Fibroblast of lung (primary cell): ENCODE data around the gene SCTR.

ENCODE experiments used
- EZH2 ChIP-seq: IDR thresholded peaks from 2 replicates; pipeline ENCODE4 v1.5.1; 2012; ENCODE audit warnings: low read length, control low read depth, mild to moderate bottlenecking; ENCODE audit errors: missing control alignments
- TF ChIP-seq, protein P1 (sequence below), 2 donors: IDR thresholded peaks in 1 of 2; conservative IDR thresholded peaks in 1 of 2; 1 replicate in 1 of 2; 2 replicates in 1 of 2; pipeline ENCODE4 v1.5.1; 2011 to 2012; ENCODE audit warnings: low read length in 2 of 2, control low read depth in 1 of 2, inconsistent platforms in 1 of 2, low read depth in 1 of 2, mild to moderate bottlenecking in 1 of 2

DNA sequence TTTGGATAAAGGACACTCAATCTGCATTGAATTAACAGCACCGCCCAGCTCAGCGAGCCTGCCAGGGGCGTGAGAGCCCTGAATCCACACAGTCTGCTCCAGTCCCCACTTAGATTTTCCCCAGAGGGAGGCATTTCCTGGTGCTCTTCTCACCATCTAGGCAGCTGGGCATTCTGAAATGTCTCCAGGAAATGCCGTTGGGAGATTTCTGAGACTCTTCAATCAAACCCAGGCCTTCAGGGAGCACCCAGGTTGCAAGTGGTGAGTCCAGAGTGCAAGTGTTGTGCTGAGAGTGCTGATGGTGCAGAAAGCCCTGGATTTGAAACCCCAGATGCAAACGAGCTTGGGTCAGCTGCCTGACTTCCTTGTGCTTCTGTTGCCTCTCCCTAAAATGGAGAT, 116.1 kb downstream of the SCTR start:
- TF ChIP-seq, protein P1, sequence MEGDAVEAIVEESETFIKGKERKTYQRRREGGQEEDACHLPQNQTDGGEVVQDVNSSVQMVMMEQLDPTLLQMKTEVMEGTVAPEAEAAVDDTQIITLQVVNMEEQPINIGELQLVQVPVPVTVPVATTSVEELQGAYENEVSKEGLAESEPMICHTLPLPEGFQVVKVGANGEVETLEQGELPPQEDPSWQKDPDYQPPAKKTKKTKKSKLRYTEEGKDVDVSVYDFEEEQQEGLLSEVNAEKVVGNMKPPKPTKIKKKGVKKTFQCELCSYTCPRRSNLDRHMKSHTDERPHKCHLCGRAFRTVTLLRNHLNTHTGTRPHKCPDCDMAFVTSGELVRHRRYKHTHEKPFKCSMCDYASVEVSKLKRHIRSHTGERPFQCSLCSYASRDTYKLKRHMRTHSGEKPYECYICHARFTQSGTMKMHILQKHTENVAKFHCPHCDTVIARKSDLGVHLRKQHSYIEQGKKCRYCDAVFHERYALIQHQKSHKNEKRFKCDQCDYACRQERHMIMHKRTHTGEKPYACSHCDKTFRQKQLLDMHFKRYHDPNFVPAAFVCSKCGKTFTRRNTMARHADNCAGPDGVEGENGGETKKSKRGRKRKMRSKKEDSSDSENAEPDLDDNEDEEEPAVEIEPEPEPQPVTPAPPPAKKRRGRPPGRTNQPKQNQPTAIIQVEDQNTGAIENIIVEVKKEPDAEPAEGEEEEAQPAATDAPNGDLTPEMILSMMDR (conservative IDR thresholded peaks at IDR 0.05 in 1 of 2, IDR thresholded peaks at IDR 0.05 in 1 of 2; ENCODE audit: low read depth in 1 of 2, low read length in 2 of 2) = no peak
- TF ChIP-seq EZH2 = no peak
